Coronary artery (tissue), 2 donors: ENCODE measurements around the gene ATRAID.

Source experiments
- DNase-seq: peaks from one replicate; pipeline ENCODE4 v3.0.0-alpha.2; 2017; ENCODE audit warnings: low spot score
- H3K27ac ChIP-seq, 2 donors: fragments of 200-600 bp; sonication (generic); one replicate each; pipeline ENCODE4 v1.5.1; 2016 to 2019
- H3K4me3 ChIP-seq: fragments of 200-600 bp; sonication (generic); 2 replicates; pipeline ENCODE4 v1.5.1; 2016; ENCODE audit warnings: mild to moderate bottlenecking, moderate library complexity
- CTCF ChIP-seq: fragments of 200-600 bp; sonication (generic); IDR thresholded peaks from one replicate; pipeline ENCODE4 v1.5.1; 2019; ENCODE audit warnings: antibody characterized with exemption

Gene ATRAID

GRCh38 chr2:27243391-27244130 is 31.7 kb downstream of the ATRAID start:
- Histone ChIP-seq H3K27ac (no peak overlapping the region), H3K4me3 (no peak overlapping the region)
- no peak for DNase-seq
- no peak for TF ChIP-seq CTCF

- H3K27ac ChIP-seq: no peak overlapping the region
- DNase-seq: no peak
- H3K4me3 ChIP-seq: no peak overlapping the region
- TF ChIP-seq CTCF: no peak
Observed at GRCh38 chr2:27245116-27245515, 33.3 kb downstream of the ATRAID start.

GRCh38 chr2:27245626-27246025 is 33.8 kb downstream of the ATRAID start:
- Histone ChIP-seq H3K27ac (no peak overlapping the region), H3K4me3 (no peak overlapping the region)
- no peak for TF ChIP-seq CTCF
- no peak for DNase-seq

GRCh38 chr2:27247893-27248292 is 36.1 kb downstream of the ATRAID start:
- no peak for TF ChIP-seq CTCF
- DNase-seq: no peak
- H3K27ac ChIP-seq: no peak overlapping the region

GRCh38 chr2:27249159-27249890 is 37.5 kb downstream of the ATRAID start:
- Histone ChIP-seq H3K27ac (no peak overlapping the region), H3K4me3 (no peak overlapping the region)
- no peak for TF ChIP-seq CTCF
- DNase-seq: no peak

More at GRCh38 chr2:27247893-27248292, 36.1 kb downstream of the ATRAID start:
- no peak overlapping the region for H3K4me3 ChIP-seq

GRCh38 chr2:27249891-27250651 is 38.2 kb downstream of the ATRAID start:
- peak; percentile 32 for TF ChIP-seq CTCF
- DNase-seq: no peak
- Histone ChIP-seq H3K4me3 (no peak overlapping the region), H3K27ac (no peak overlapping the region)
